22Rv1 (cell line): ENCODE measurements around the gene PTCD3.

Source experiments
- H3K27ac ChIP-seq: fragments of 450-650 bp; 2 replicates; pipeline ENCODE4 v1.5.1; 2017
- ZFX ChIP-seq: fragments of 450-650 bp; IDR thresholded peaks from 2 replicates; pipeline ENCODE4 v1.6.1; 2017; ENCODE audit warnings: antibody characterized with exemption, borderline replicate concordance
- TF ChIP-seq, protein P1 (sequence below): fragments of 450-650 bp; IDR thresholded peaks from 2 replicates; pipeline ENCODE4 v1.5.1; 2017; ENCODE audit warnings: mild to moderate bottlenecking

PTCD3 gene

DNA sequence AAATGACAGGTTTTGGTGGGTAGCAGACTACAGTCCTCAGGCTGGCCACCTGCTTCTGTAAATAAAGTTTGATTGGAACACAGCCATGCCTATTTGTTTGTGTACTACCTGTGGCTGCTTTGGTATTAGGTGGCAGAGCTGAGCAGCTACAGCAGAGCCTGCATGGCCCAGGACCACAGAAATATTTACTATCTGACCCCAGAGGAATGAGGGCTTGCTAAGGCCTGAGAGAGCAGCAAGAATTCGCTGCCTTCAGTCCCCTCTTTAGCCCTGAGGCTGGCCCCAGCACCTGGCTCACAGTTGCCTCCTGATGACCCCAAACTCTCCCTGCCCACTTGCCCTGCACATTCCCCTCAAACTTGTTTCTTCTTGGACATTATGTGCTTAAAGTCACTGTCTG is 32.8 kb upstream of the PTCD3 start:
- peak overlapping the region; percentile 83 for H3K27ac ChIP-seq
- no peak for TF ChIP-seq ZFX
- TF ChIP-seq, protein P1, sequence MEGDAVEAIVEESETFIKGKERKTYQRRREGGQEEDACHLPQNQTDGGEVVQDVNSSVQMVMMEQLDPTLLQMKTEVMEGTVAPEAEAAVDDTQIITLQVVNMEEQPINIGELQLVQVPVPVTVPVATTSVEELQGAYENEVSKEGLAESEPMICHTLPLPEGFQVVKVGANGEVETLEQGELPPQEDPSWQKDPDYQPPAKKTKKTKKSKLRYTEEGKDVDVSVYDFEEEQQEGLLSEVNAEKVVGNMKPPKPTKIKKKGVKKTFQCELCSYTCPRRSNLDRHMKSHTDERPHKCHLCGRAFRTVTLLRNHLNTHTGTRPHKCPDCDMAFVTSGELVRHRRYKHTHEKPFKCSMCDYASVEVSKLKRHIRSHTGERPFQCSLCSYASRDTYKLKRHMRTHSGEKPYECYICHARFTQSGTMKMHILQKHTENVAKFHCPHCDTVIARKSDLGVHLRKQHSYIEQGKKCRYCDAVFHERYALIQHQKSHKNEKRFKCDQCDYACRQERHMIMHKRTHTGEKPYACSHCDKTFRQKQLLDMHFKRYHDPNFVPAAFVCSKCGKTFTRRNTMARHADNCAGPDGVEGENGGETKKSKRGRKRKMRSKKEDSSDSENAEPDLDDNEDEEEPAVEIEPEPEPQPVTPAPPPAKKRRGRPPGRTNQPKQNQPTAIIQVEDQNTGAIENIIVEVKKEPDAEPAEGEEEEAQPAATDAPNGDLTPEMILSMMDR = no peak

DNA sequence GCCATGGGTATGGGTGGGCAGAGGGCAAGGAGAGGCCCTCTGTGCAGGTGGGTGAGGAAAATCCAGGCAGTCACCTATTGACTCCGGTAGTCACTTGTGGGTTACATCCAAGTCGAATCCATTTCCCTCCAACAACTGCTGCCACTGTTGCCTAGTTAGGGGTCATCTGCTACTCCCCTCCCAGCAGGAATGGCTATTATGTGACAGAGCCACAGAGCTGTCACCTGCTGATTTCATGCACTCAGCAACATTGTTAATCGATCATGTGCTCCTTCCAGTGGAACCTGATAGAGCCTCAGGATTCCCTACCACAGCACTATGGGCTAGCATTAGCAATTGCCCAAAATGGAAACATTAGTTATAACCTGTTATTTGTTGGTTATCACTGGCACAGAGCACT is 31.8 kb upstream of the PTCD3 start:
- H3K27ac ChIP-seq = peak overlapping the region; percentile 83; the same call in 1 of the 2 replicates
- TF ChIP-seq ZFX = no peak
- TF ChIP-seq, protein P1 = no peak

DNA sequence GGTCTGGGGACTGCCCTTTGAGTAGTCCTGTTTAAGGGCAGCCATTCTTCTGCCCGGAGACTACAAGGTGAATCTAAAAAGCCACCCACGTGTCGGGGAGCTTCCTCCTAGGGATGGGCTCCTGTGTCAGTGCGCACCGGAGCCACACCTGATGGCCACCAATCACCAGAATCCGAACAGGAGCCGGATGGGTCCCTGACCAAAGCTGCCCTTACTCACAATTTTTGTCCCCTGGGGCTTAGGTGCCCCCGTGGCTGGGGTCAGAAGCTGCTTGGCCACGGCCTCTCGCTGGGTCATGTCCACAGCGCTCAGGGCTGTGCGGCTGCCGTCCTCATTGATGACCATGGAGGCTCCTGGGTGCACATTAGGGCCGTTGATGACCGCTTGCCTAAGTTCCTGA is 31.2 kb upstream of the PTCD3 start:
- H3K27ac ChIP-seq = no peak overlapping the region
- no peak for TF ChIP-seq ZFX
- TF ChIP-seq, protein P1 = no peak

DNA sequence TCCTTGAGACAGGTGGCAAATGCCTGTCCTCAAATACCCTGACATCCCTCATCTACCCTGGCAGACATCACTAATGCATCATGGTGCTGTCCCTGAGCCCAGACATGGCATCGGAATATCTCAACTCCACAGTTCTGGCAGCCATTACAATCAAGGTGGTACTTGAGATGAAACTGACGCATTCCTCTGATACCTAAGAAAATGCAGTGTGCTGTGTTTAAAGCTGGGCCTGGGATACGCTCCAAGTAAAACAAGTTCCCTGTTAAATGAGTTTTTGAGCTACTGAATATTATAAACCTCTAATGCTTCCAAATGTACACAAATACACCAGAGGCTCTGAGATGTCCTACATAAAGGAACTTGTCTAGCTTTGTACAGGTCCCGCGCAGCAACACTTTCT is 30.1 kb upstream of the PTCD3 start:
- TF ChIP-seq, protein P1 = no peak
- TF ChIP-seq ZFX = no peak
- no peak overlapping the region for H3K27ac ChIP-seq

DNA sequence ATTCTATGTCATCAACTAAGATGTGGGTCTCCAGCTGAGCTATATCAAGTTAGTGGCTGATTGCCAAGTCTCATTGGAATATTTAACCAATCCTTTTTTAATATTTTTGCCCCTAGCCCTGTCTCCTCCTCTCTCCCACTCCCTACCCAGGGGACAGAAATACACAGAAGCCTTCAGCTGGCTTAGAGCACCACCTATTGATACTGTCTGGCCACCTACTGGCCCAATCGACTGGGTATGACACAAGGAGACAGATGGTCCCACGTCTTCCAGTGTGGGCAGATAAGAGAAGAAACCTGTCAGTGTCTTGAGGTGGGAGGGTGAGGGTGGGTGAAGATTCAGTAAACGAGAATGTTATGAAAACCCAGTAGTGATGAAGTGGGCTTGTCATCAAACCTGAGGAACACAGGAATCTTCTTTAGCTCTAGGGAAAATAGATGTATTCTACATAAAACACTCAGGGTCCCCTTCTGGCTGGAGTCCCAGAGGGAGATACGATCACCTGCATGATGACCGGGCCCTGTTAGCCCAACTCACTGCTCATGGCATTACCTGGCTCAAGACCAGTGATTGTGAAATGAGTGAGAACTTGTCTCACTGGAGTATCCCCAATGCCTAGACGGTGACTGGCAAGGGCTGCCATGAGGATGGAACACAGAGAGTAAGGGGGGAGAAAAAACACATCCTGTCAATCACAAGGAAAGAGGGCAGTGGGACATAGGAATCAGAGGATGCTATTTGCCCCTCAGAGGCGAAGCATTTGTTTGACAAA is 27.1 kb upstream of the PTCD3 start:
- TF ChIP-seq ZFX = no peak
- TF ChIP-seq, protein P1 = peak; percentile 35
- no peak overlapping the region for H3K27ac ChIP-seq

DNA sequence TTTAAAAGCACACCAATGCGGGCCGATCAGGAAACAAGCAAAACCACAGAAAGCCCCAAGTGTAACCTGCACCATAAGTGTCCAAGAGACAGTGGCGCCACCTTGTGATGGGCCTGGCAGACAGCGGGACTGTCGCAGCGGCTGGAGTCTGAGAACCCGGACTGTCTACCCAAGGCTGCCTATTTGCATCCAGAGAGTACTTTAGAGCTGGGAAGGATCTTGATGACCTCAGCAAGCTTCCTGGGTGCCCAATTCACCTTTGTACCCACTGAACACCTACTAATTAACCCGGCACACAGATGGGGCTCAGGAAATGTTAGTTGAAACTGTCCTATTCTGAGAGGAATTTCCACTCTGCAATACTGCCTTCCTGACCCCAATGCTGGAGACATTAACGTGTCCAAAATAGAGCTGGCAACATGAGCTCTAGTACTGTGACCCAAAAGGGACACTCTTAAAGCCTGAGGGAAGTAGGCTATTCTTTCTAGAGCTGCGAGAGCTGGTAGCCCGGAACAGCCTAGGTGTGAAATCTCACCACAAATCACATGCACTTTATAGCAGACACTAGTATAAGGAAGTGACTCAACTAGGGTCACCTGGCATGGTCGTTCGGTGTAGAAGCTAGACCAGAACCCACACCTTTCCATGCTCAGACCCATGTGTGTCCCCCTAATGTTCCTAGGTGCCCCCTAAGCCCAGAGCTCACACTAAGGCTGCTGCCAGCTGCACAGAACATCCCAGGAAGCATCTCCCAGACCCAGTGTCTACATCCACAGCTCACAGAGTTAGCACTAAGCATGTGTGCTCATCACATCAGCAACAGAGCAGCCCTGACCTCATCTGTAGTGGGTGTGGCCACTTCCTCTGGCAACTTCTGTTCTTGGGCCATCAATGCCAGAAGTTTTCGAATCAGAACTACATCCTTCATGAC is 25.8 kb upstream of the PTCD3 start:
- H3K27ac ChIP-seq = no peak overlapping the region
- TF ChIP-seq ZFX = no peak
- TF ChIP-seq, protein P1 = peak; percentile 82

DNA sequence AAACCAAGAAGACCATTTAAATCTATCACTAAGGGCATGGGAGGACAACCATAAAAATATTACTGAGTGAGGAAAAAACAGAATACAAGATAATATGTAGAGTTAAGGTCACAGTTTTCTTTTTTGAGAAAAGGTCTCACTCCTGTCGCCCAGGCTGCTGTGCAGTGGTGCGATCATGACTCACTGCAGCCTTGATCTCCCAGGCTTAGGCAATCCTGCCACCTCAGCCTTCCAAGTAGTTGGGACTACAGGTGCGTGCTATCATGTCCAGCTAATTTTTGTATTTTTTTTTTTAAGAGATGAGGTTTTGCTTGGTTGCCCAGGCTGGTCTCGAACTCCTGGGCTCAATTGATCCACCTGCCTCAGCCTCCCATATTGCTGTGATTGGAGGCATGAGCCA is 24.3 kb upstream of the PTCD3 start:
- TF ChIP-seq ZFX = no peak
- TF ChIP-seq, protein P1 = no peak
- no peak overlapping the region for H3K27ac ChIP-seq
